Lung (tissue), 12 donors: ENCODE results near the gene CD79A. TPM values are rescaled to one million over a fixed set of nuclear protein-coding genes. Genes with fewer than 3 reads are reported as not detected.
A peak's percentile ranks its signal among the peaks of the same experiment; 100 is the strongest.

Source experiments
- ATAC-seq: fragments of 200-7000 bp; cut with Tn5 transposase; one replicate; pipeline ENCODE4 v1.9.1; 2020; ENCODE audit warnings: moderate number of reproducible peaks; ENCODE audit not compliant: insufficient read depth, low FRiP score
- DNase-seq, 3 donors: peaks; one replicate each; pipeline ENCODE4 v3.0.0-alpha.2; 2013 to 2017
- H3K27ac ChIP-seq, 2 donors: one replicate each; pipeline ENCODE4 v1.5.1; 2013; ENCODE audit warnings: mild to moderate bottlenecking in 2 of 2, moderate library complexity in 2 of 2, control low read depth in 1 of 2, inconsistent platforms in 1 of 2, low read depth in 1 of 2, low read length in 1 of 2
- H3K27me3 ChIP-seq, 3 donors: one replicate each; pipeline ENCODE4 v1.5.1; 2013; ENCODE audit warnings: low read length in 2 of 3; ENCODE audit not compliant: control insufficient read depth in 3 of 3, insufficient read depth in 3 of 3
- H3K36me3 ChIP-seq, 4 donors: one replicate each; pipeline ENCODE4 v1.5.1; 2013; ENCODE audit warnings: low read length in 4 of 4, mild to moderate bottlenecking in 1 of 4, moderate library complexity in 1 of 4; ENCODE audit not compliant: control insufficient read depth in 4 of 4, insufficient read depth in 4 of 4
- H3K4me1 ChIP-seq, 5 donors: one replicate each; pipeline ENCODE4 v1.5.1; 2013; ENCODE audit warnings: low read length in 5 of 5, mild to moderate bottlenecking in 2 of 5, moderate library complexity in 1 of 5; ENCODE audit not compliant: control insufficient read depth in 5 of 5, insufficient read depth in 5 of 5
- H3K4me3 ChIP-seq: one replicate; pipeline ENCODE4 v1.5.1; 2013; ENCODE audit warnings: mild to moderate bottlenecking, control low read depth, moderate library complexity
- H3K9ac ChIP-seq, 2 donors: one replicate each; pipeline ENCODE4 v1.5.1; 2013; ENCODE audit warnings: low read length in 2 of 2, control low read depth in 1 of 2; ENCODE audit not compliant: insufficient read depth in 1 of 2
- H3K9me3 ChIP-seq, 4 donors: one replicate each; pipeline ENCODE4 v1.5.1; 2013; ENCODE audit warnings: low read length in 3 of 4, mild to moderate bottlenecking in 1 of 4, moderate library complexity in 1 of 4; ENCODE audit not compliant: control insufficient read depth in 4 of 4, insufficient read depth in 3 of 4
- CTCF ChIP-seq: IDR thresholded peaks from 2 replicates; pipeline ENCODE4 v1.5.1; 2012; ENCODE audit warnings: mild to moderate bottlenecking; ENCODE audit errors: control extremely low read depth, extremely low read depth
- WGBS, 2 donors: extraction: QIAGEN DNeasy Blood & Tissue Kit; methylation state at CpG; one replicate each; pipeline ENCODE4 v1.1.7; 2013; 5-methylcytosine and 5-hydroxymethylcytosine counted together
- polyA plus RNA-seq, 2 donors: library from polyadenylated mRNA; stranded (reverse); fragments of 200-250 nt; gene quantifications; one replicate each; pipeline ENCODE4 v1.2.1, GENCODE V29; 2013
- total RNA-seq, 2 donors: library from RNA; depleted of rRNA in 1 of 2; stranded (reverse); fragments of >200 nt in 1 of 2; gene quantifications; one replicate each; pipeline ENCODE4 v1.2.1, GENCODE V29; 2014 to 2021
- donor health status: control.
- donor health status: control.
- donor health status: Bipolar disorder and iron deficiency.
- donor health status: healthy.
- donor health status: DM: yes; HTN: yes; CAD: no.

Gene CD79A
- total and polyA plus RNA-seq, 4 donors: 1.4 to 14.8 (median 5.9) TPM

DNA sequence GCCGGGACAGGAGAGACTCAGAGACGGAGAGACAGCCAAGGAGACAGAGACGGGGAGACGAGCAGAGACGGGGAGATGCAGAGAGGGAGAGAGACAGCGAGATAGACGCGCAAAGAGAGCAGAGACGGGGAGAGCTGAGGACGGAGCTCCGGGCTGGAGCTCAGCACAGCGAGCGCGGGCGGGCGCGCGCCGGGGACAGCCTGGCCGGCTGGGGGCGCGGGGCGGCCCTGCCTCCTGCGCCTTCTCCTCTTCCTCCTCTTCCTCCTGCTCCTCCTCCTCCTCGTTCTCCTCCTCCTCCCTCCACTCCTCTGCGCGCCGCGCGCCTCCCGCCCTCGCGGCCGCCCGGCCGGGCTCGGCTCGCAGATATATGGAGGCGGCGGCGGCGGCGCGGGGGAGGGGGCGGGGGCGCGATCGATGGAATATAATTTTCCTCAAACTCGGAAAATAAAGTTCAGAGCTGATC lies 51.2 kb downstream of the CD79A start, which contains the start of gene ERFL:
ERFL (minus strand) TSS at position 229 of the 463 bp plus-strand sequence. CDS start 15,530 bp downstream, outside the sequence.
- H3K9ac ChIP-seq: no peak within 1 kb of the TSS
- H3K4me1 ChIP-seq: peaks cover 0 to 6% (median 2%) of the 10 kb centered on the region in 5 donors
- H3K9me3 ChIP-seq: peaks cover 0 to 5% (median 0%) of the 10 kb centered on the region in 4 donors
- no peak within 1 kb of the TSS for H3K27ac ChIP-seq
- H3K36me3 ChIP-seq: no peaks in the 10 kb centered on the region
- ATAC-seq: no peak
- DNase-seq: peak in 1 of 3 donors; percentile 32
- 0 to 1% methylated on average over 24 to 49 of the region's 49 CpGs for WGBS, 2 donors
- peaks cover 0 to 90% (median 78%) of the 10 kb centered on the region in 3 donors for H3K27me3 ChIP-seq
- no peak for TF ChIP-seq CTCF
- no peak within 1 kb of the TSS for H3K4me3 ChIP-seq

DNA sequence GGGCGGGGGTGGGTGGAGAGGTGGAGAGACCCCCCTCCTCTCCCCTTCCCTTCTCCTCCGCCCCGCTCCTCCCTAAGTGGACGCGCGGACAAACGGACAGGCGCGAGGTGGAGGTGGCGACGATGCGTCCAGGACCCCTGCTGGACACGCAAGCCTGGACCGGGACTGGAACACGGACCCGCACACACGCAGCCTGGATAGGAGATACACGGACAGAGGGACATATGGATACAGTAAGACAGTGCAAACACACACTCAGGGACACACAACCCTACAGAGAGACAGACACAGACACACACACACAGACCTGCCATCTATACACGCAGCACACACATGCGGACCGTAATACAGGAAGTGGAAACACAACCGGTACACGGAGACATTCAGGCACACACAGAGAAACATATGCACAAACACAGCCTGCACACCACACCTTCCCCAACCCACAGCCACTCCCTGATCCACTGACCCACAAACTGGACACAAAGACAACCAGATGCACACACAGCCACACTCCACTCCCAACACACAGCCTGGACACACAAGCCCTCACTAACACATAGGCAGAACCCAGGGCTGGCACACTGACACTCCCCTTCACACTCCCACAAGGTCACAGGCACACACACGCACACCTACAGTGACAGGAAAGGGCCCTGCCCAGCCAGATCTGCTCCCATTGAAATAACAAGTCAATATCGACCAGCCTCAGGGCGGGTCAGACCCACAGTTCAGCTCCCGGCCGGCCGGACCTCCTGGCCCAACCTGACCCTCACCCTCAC lies 51.9 kb downstream of the CD79A start:
- Histone ChIP-seq H3K9me3 (peaks cover 0 to 5% (median 0%) of the 10 kb centered on the region in 4 donors), H3K9ac (no peak overlapping the region), H3K27me3 (peaks cover 0 to 93% (median 83%) of the 10 kb centered on the region in 3 donors), H3K4me3 (no peak overlapping the region), H3K36me3 (no peaks in the 10 kb centered on the region), H3K4me1 (peaks cover 0 to 6% (median 2%) of the 10 kb centered on the region in 5 donors), H3K27ac (no peak overlapping the region)
- ATAC-seq: no peak
- no peak for TF ChIP-seq CTCF
- no peak for DNase-seq
- 7% methylated on average over 23 to 29 of the region's 29 CpGs for WGBS, 2 donors

DNA sequence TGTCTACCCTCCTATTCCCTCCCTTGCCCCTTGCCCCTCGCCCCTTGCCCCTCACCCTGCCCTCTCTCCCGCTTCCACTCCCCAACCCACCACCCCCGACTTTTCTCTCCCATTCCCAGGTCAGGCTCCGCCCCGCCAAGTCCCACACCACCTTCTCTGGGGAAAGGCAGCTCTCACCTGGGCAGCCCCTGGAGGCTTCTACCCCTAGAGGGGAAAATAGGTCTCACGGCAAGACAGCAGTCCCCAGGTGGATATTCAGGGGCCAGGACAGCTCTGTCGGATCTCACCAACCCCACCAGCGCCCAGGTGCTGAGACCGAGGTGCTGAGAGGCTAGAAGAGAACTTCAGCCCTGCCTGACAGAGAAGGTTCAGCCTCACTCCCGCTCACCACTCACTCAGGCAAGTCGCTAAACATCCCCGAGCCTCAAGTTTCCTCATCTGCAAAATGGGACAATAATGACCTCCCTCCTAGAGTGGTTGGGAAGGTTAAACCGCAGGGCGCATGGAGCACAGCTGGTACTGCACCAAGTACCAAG lies 52.5 kb downstream of the CD79A start:
- 34 to 43% methylated on average over 14 of the region's 14 CpGs for WGBS, 2 donors
- DNase-seq (no peak), ATAC-seq (no peak)
- no peak overlapping the region for H3K27ac ChIP-seq
- H3K36me3 ChIP-seq: no peaks in the 10 kb centered on the region
- peaks cover 0 to 5% (median 0%) of the 10 kb centered on the region in 4 donors for H3K9me3 ChIP-seq
- peaks cover 0 to 6% (median 2%) of the 10 kb centered on the region in 5 donors for H3K4me1 ChIP-seq
- H3K4me3 ChIP-seq: no peak overlapping the region
- H3K27me3 ChIP-seq: peaks cover 0 to 91% (median 79%) of the 10 kb centered on the region in 3 donors
- H3K9ac ChIP-seq: no peak overlapping the region
- TF ChIP-seq CTCF: no peak
